RPMI8226 (cell line): ENCODE data around the gene RBPJ.

Experiments used
- DNase-seq: peaks from one replicate; pipeline ENCODE4 v3.0.0-alpha.2; 2015

The RBPJ gene

GRCh38 chr4:26463386-26463785, 142.6 kb downstream of the RBPJ start:
- DNase-seq, result no peak

- DNase-seq, result no peak
These were observed 143.7 kb downstream of the RBPJ start for GRCh38 chr4:26464420-26465095.

- no peak for DNase-seq
These were observed 145.9 kb downstream of the RBPJ start for GRCh38 chr4:26466578-26467270.

GRCh38 chr4:26467724-26468123, 146.9 kb downstream of the RBPJ start:
- DNase-seq, result no peak

GRCh38 chr4:26468283-26468949, 147.6 kb downstream of the RBPJ start:
- no peak for DNase-seq

- DNase-seq, result no peak
These were observed 148.2 kb downstream of the RBPJ start for GRCh38 chr4:26468977-26469376.

- DNase-seq, result no peak
These were observed 151.1 kb downstream of the RBPJ start for GRCh38 chr4:26471890-26472289.

GRCh38 chr4:26473893-26474292, 153.1 kb downstream of the RBPJ start:
- DNase-seq, result no peak

GRCh38 chr4:26474551-26474950, 153.7 kb downstream of the RBPJ start:
- DNase-seq, result no peak

GRCh38 chr4:26475716-26476115, 154.9 kb downstream of the RBPJ start:
- no peak for DNase-seq

- no peak for DNase-seq
These were observed 155.7 kb downstream of the RBPJ start for GRCh38 chr4:26476545-26476944.

GRCh38 chr4:26478330-26478729, 157.5 kb downstream of the RBPJ start:
- no peak for DNase-seq

- no peak for DNase-seq
These were observed 162.0 kb downstream of the RBPJ start for GRCh38 chr4:26482508-26483462.

GRCh38 chr4:26484032-26484515, 163.3 kb downstream of the RBPJ start:
- no peak for DNase-seq

- DNase-seq, result no peak
These were observed 163.7 kb downstream of the RBPJ start for GRCh38 chr4:26484516-26484915.
